ENCODE results near the gene JAM3. TPM values are rescaled to one million over a fixed set of nuclear protein-coding genes. Genes with fewer than 3 reads are reported as not detected.

Gene JAM3
- total and polyA plus RNA-seq, 2 of the 8 experiments (the other 6 are each of a cell fraction or from before 2014, with no cell fraction given), result 19.6 to 42.8 TPM

- TF ChIP-seq CHD7 (IDR thresholded peaks at IDR 0.05; ENCODE audit: insufficient replicate concordance, low read length) (no peak), CBX5 (IDR thresholded peaks at IDR 0.05; ENCODE audit: low read depth, low read length) (no peak), TAF7 (optimal IDR thresholded peaks at IDR 0.05; ENCODE audit: borderline replicate concordance, low read depth, low read length) (no peak), TEAD4 (IDR thresholded peaks at IDR 0.05; ENCODE audit: low read depth, low read length) (no peak), HDAC6 (IDR thresholded peaks at IDR 0.05; ENCODE audit: low read depth, low read length) (no peak), GABPA (IDR thresholded peaks at IDR 0.05; ENCODE audit: borderline replicate concordance, insufficient read depth, low read length) (no peak), JUND (IDR thresholded peaks at IDR 0.05; ENCODE audit: low read length) (no peak), SUZ12 (IDR thresholded peaks at IDR 0.05; ENCODE audit: low read length) (no peak), SP4 (IDR thresholded peaks at IDR 0.05; ENCODE audit: low read length) (no peak), BCL11A (IDR thresholded peaks at IDR 0.05; ENCODE audit: low read depth in 2 of 2, low read length in 2 of 2) (no peak)
Observed at GRCh38 chr11:134101282-134101681, 32.4 kb downstream of the JAM3 start (continued).

All from H1 (cell line).